Fibroblast of the conjunctiva (primary cell): Measurements from ENCODE around the gene MAPK14.

Experiments used
- DNase-seq: peaks from one replicate; pipeline ENCODE4 v3.0.0-alpha.2; 2010; ENCODE audit warnings: low read depth

The MAPK14 gene

GRCh38 chr6:36138667-36139066 lies 111.1 kb downstream of the MAPK14 start:
- DNase-seq: no peak

- no peak for DNase-seq
Measured at GRCh38 chr6:36139431-36139830, 111.8 kb downstream of the MAPK14 start.

GRCh38 chr6:36139991-36140710 lies 112.5 kb downstream of the MAPK14 start:
- no peak for DNase-seq

- DNase-seq: no peak
Measured at GRCh38 chr6:36141091-36141490, 113.5 kb downstream of the MAPK14 start.

GRCh38 chr6:36141961-36142360 lies 114.4 kb downstream of the MAPK14 start:
- DNase-seq: no peak

GRCh38 chr6:36142971-36143838 lies 115.6 kb downstream of the MAPK14 start:
- no peak for DNase-seq

- no peak for DNase-seq
Measured at GRCh38 chr6:36145495-36145894, 117.9 kb downstream of the MAPK14 start.

GRCh38 chr6:36147294-36147693 lies 119.7 kb downstream of the MAPK14 start:
- DNase-seq: no peak

- DNase-seq: no peak
Measured at GRCh38 chr6:36149476-36149875, 121.9 kb downstream of the MAPK14 start.

GRCh38 chr6:36150283-36150682 lies 122.7 kb downstream of the MAPK14 start:
- no peak for DNase-seq

GRCh38 chr6:36154286-36154685 lies 126.7 kb downstream of the MAPK14 start:
- no peak for DNase-seq

- DNase-seq: no peak
Measured at GRCh38 chr6:36155662-36156061, 128.1 kb downstream of the MAPK14 start.

- DNase-seq: no peak
Measured at GRCh38 chr6:36160147-36160760, 132.6 kb downstream of the MAPK14 start.
